Measurements from ENCODE around the gene VOPP1.

VOPP1 gene

DNA sequence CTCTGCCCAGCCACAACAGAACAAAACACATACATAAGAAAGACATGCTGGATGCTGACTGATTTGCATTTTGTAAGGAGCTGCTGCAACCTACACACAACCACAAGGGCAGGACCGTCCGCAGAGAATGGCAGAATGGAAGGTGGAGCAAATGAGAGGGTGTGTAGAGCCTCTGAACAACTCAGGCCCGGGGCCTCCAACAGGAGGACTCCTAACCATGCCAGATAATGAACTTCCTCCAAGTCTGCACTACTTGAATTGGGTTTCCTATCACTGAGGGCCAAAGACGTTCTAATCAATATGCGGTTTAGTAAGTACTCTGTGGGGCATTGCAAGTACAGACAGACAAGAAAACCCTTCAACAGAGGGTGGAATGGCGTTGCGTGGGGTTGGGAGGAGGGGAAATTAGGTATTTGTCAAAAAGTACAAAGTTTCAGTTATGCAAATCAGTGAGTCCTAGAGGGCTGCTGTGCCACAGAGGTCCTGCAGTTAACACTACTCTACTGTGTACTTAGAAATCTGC lies 14.6 kb downstream of the VOPP1 start:
- DNase-seq (ENCODE audit: extremely low read depth in 1 of 2, low read depth in 1 of 2) = no peak

DNA sequence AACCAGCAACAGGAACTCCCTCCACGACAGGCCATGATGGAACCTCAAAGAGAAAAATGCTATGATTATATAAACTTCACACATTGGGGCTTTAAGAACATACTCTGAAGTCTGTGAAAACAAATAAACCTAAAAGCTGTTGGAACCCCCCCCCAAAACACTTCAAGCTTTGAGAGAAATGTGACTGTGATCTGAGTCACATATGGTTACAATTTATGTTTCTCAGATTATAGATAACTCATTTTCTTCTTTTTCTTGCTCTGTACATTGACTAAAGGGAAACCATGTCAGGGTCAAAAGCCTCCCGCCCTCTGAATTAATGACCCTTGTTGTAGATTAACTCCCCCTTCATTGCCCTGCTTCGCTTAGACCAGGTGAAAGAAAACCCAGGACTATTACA lies 15.8 kb downstream of the VOPP1 start:
- DNase-seq (ENCODE audit: extremely low read depth in 1 of 2, low read depth in 1 of 2) = no peak

DNA sequence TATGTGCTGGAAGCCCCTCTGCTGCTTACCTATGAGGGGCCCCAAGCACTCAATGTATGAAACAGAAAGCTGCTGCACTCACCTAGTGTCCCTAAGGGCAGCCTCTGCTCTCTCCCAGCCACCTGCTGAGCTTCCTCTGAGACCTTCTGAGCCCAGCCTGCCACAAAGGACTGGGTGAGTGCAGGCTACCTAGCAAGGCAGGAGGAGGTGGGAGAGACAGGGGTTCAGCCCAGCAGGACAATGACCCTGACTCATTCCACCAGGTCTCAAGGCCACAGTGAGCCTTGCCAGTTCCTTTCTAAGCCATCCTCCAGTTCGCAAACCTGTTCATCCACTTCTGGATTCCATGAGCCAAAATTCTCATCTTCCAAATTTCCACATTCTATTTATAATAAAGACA lies 16.3 kb downstream of the VOPP1 start:
- DNase-seq (ENCODE audit: extremely low read depth in 1 of 2, low read depth in 1 of 2) = no peak

DNA sequence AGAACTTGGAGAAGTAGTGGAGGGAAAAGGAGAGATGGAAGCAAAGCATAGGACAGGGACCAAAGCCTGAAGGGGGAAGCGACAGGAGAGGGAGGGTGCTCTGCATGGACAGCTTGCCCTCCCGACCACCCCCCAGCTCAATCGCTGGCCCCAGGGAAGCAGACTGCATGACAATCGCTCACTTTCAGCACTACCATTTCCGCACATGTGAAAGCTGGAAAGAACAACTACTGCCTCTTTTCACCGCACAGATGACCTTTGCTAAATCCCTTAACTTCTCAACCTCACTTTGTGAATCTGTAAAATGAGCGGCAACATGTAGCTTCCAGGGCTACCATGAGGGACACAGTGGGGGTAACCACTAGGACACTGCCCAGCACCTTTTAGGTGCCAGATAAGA lies 17.1 kb downstream of the VOPP1 start:
- no peak for DNase-seq (ENCODE audit: extremely low read depth in 1 of 2, low read depth in 1 of 2)

DNA sequence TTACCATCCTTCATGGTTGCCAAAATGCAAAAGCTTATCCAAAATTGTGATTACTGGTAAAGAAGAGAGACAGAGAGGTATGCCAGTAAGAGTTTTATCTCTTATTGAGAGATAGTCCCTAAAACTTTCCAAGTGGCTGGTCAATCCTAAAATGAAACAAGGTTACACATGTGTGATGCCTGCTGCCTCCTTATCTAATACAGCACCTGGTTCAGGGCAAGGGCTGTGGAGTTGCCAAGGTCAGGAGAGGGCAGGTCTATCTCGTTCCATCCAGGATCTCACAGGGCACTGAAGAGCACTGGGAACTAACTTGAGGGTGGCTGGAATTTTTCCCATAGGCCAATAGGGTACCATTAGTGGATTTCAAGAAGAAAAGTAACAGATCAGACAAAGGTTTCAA lies 18.3 kb downstream of the VOPP1 start:
- DNase-seq (ENCODE audit: extremely low read depth in 1 of 2, low read depth in 1 of 2) = no peak

GRCh38 chr7:55553024-55553345 lies 19.3 kb downstream of the VOPP1 start:
- no peak for DNase-seq (ENCODE audit: extremely low read depth in 1 of 2, low read depth in 1 of 2)

- DNase-seq (ENCODE audit: extremely low read depth in 1 of 2, low read depth in 1 of 2) = no peak
Measured at GRCh38 chr7:55552320-55553023, 19.8 kb downstream of the VOPP1 start.

- DNase-seq (ENCODE audit: extremely low read depth in 1 of 2, low read depth in 1 of 2) = no peak
Measured at GRCh38 chr7:55550841-55551537, 21.3 kb downstream of the VOPP1 start.

- no peak for DNase-seq (ENCODE audit: extremely low read depth in 1 of 2, low read depth in 1 of 2)
Measured at GRCh38 chr7:55550010-55550663, 22.2 kb downstream of the VOPP1 start.

DNA sequence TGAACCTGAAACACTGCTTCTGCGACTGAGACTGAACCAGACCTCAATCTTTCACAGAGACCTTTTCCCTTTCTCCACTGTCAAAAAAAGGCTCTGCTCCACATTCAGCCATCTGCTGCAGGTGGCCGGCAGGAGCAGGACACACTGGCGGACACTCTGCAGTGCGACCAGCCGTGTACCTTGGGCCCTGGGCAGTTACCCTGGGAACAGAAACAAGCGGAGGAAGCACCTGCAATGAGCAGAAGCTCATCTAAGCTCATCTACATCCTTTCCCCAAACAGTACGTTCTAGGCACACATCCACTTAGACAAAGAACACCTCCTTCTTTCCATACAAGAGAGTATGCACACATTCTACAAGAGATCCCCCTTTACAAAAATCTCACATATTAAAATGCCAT lies 22.8 kb downstream of the VOPP1 start:
- no peak for DNase-seq (ENCODE audit: extremely low read depth in 1 of 2, low read depth in 1 of 2)

DNA sequence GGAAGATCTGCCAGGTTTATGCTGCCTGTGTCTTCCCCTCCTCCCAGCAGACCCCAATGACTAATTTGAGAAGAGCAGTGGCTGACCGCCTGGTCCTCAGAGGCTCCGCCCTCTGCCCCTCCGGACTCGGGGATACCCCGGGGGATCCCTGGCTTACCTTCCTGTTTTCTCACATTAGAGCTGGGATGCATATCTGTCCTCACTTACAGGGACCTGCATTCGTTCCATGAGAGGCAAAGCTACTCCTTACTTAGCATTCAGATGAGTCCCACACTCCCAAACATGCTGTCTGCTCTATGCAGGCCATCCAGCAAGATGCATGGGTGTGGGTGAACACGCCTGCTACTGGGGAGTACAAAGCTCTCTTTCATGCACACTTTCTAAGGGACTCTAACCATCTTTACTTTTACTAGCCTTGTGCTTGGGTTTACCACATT lies 24.0 kb downstream of the VOPP1 start:
- DNase-seq (ENCODE audit: extremely low read depth in 1 of 2, low read depth in 1 of 2) = no peak

DNA sequence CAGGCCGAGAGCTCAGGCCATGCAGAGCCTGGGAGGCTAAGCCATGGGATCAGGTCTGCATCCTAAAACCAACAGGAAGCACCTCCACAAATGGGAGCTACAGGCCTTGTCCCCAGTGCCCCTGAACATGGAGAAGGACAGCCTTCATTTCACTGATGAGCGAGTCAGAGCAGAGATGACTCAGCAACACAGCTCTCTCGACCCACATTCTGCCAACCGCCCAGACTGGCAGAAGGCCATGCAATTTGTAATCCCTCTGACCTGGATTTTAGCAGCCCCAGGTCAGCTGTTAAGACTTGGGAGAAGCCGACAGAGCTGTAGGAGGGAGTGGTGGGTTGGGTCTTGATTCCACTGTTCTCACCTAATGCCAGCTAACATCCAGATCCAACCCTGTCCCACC lies 25.5 kb downstream of the VOPP1 start:
- DNase-seq (ENCODE audit: extremely low read depth in 1 of 2, low read depth in 1 of 2) = peak in 1 of 2 donors; percentile 52

DNA sequence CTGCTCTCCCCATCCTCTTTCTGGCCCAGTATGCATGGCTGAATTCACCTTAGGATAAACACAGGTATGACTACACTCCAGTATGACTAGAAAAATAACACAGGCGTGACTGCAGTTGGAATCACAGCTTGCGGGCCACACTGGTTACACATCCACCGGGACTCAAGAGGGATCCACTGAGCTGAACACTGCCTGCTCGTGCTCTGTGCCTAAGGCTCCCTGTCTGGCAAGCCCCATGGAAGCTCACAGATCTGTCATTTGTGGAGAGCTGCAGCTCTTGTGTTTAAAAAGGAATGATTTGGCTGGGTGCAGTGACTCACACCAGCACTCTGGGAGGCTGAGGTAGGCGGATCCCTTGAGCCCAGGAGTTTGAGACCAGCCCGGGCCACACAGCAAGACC lies 26.8 kb downstream of the VOPP1 start:
- no peak for DNase-seq (ENCODE audit: extremely low read depth in 1 of 2, low read depth in 1 of 2)

DNA sequence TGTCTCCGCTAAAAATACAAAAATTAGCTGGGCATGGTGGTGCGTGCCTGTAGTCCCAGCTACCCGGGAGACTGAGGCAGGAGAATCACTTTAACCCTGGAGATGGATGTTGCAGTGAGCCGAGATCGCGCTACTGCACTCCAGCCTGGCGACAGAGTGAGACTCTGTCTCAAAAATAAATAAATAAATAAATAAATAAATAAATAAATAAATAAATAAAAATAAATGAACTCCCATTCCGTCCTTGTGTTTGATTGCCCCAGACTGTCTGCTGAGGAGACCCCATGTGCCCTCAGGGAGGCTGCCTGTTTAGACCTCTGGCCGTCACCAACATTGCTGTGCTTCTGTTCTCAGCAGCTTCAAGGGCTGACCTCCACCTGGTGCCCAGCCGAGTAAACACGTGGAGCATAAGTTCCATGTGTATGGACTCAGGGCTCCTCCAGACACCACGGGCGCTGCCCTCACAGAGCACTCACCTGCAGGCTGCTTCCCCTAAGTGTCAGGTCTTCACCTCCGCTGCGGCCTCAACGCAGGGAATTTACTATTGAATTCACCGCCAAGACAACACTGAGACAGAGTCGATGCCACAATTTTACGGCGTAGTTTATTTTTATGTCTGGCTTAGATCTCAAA lies 32.0 kb downstream of the VOPP1 start:
- DNase-seq (ENCODE audit: extremely low read depth in 1 of 2, low read depth in 1 of 2) = no peak

GRCh38 chr7:55539380-55539779 lies 32.9 kb downstream of the VOPP1 start:
- DNase-seq (ENCODE audit: extremely low read depth in 1 of 2, low read depth in 1 of 2) = no peak

- DNase-seq (ENCODE audit: extremely low read depth in 1 of 2, low read depth in 1 of 2) = no peak
Measured at GRCh38 chr7:55538538-55538937, 33.8 kb downstream of the VOPP1 start.

- no peak for DNase-seq (ENCODE audit: extremely low read depth in 1 of 2, low read depth in 1 of 2)
Measured at GRCh38 chr7:55537458-55537990, 34.8 kb downstream of the VOPP1 start.

- DNase-seq (ENCODE audit: extremely low read depth in 1 of 2, low read depth in 1 of 2) = no peak
Measured at GRCh38 chr7:55536619-55537457, 35.5 kb downstream of the VOPP1 start.

- DNase-seq (ENCODE audit: extremely low read depth in 1 of 2, low read depth in 1 of 2) = no peak
Measured at GRCh38 chr7:55535617-55536016, 36.7 kb downstream of the VOPP1 start.

GRCh38 chr7:55534916-55535590 lies 37.2 kb downstream of the VOPP1 start:
- DNase-seq (ENCODE audit: extremely low read depth in 1 of 2, low read depth in 1 of 2) = no peak
